GM19035 (cell line): Measurements from ENCODE around the gene DEFB113.

ENCODE experiments used
- ATAC-seq: cut with Tn5 transposase; IDR thresholded peaks from one replicate; pipeline ENCODE4 v1.9.1; 2021; ENCODE audit not compliant: unreplicated experiment

Gene DEFB113

DNA sequence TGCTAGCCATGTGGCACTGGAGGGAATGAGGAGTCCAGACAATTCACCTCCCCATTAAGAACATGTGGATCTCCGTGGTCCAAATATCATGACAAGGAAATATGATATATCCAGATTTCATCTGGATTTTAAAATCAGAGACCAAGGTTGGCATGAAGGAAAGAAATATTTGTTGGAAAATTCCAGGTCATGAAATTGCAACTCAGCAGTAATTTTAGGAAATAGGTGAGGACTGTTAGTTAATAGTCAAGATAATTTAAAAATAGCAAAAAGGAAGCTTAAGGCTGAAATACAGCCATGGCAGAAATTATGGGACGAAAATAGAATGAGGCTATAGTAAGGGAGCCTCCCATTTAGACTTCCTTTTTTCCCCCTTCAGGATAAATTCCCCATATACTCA lies 32.4 kb downstream of the DEFB113 start:
- ATAC-seq: no peak

DNA sequence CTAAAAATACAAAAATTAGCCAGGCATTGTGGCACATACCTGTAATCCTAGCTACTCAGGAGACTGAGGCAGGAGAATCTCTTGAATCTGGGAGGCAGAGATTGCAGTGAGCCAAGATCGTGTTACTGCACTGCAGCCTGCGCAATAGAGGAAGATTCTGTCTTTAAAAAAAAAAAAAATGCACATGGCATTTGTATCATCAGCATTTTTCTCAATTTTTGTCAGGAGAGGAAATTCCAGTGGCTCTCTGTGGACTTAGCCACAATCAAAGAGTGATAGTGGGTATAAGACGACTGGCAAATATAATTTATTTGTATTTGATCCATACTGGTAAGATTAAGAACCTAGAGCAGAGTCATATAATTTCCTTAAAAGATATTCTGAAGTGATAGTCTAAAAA lies 34.0 kb downstream of the DEFB113 start:
- ATAC-seq: no peak

DNA sequence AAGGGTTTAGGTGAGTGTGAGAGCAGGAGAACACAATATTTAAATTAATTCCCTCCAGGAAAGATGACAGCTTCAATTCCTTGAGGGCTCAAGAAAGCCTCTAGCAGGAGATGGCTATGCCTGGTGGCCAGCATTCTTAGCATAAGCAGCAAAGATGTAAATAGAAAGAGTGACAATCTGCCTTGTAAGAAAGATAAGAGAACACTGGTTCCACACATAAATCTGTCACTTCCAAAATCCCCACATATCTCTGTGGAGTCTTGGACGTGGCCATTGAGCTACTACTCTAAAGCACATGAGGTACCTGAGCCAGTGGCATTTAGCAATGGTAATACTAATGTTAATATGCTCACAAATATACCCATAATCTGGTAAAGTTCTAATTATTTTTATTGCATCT lies 34.7 kb downstream of the DEFB113 start:
- ATAC-seq: no peak

DNA sequence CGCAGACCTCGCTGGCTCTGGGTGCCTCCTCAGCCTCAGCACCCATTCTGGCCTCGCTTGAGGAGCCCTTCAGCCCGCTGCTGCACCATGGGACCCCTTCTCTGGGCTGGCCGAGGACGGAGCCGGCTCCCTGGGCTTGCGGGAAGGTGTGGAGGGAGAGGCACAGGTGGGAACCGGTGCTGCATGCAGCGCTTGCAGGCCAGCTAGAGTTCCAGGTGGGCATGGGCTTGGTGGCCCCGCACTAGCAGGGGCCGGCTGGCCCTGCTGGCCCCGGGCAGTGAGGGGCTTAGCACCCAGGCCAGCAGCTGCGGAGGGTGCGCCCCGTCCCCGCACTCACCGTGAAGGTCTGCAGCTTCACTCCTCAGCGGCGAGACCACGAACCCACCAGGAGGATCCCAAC lies 35.9 kb downstream of the DEFB113 start:
- ATAC-seq: no peak

DNA sequence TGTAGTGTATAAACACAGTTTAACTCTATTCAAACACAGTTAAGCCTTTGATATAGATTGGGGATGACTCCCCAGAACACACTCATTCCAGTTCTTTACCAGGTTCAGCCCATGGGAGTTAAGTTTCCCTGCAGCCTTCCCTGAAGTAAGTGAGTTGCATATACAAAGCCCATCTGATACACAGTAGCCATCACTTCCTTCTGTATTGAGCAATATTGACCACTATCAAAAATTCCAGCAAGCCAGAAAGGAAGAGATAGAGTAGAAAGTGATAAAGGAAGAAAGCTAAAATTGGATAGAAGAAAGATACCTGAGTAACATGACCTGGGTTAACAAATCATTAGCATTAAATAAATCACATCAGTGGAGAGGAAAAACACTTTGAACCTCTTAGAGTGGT lies 40.1 kb downstream of the DEFB113 start:
- no peak for ATAC-seq

DNA sequence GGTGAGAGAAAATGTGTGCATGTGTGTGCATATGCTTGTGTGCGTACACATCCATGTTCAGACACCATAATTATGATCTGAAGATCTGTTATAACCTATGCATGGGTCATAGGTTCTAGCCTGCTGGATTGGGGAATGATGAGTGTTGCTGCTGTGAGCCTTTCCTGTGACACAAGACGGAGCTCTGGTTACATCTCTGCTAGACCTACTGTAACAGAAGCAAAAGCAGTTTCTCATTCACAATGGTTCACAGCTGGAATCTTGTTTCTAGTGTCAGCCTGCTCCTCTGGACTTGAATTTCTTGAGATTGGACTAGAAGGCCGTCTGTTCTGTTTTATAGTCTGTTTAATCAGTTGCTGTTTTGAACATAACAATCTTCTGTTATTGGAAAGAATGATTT lies 45.6 kb downstream of the DEFB113 start:
- ATAC-seq: no peak

DNA sequence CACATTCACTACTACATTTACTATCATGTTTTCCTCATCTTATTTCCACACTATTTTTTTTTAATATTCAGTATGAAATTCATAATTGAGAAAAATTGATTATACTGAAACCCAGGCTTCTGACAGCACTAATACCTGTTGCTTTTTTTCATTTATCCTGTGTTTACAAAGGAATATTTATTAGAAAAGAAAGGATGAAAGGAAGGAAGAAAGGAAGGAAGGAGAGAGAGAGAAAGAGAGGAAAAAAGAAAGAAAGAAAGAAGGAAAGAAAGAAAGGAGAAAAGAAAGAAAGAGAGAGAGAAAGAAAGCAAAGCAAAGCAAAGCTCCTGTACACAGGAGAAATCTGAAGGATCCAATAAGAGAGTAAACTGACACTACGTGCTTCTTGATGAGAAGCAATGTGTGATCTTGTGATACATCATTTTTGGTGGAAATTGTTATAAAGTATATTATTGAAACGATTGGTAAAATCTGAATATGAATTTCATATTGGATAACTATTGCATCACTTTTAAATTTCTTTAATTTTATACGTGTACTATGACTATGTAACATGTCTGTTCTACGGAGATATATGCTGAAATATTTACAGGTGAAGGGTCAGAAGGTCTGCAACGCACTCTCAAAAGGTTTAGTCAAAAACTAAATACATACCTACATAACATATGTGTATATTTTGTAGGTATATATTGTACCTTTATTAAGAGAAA lies 49.3 kb downstream of the DEFB113 start:
- ATAC-seq: no peak

DNA sequence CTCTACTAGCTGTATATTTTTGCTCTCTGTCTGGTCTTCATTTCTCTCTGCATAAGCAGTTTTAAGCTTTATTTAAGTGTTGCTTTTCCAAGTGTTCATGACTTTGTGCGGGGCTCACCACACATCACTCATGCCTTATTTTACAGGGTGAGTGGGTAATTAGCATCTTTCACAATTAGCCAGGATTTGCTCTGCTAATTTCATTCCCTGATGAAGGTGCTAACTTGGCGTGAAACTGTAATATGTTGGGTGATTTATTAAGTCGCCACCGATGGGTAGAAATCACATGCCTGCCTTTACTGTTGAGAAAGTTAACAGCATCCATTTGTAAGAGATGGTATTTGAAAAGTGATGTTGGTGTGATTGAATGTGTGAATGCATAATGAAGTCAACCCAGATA lies 50.2 kb downstream of the DEFB113 start:
- no peak for ATAC-seq

DNA sequence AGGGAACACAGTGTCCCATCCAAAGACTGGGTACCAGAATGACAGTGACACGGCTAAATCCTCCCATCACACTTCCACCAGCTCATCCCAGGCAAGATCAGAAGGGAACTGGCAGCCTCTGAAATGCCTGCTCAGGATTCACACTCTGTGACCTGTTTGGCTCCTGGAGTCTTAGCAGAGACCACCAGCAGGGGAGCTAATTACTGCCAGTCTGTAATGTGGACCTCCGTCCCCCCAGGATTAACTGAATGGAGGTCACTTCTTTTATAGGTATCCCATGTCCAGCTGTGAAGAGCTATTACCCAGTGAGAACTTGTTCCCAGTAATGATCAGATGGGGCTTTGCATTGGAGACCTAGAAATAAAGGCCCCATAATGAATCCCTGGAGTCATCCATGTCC lies 50.6 kb downstream of the DEFB113 start:
- ATAC-seq: no peak
